Adrenal gland (tissue), 5 donors: Measurements from ENCODE around the gene SIGLEC12.

Experiments
- POLR2A ChIP-seq, 2 donors: fragments of 450-650 bp; IDR thresholded peaks; one replicate each; pipeline ENCODE4 v1.6.1; 2017; ENCODE audit warnings: antibody characterized with exemption in 2 of 2, mild to moderate bottlenecking in 2 of 2, moderate library complexity in 1 of 2
- TF ChIP-seq, protein P1 (sequence below), 6 experiments: fragments of 450-650 bp in 4 of 6; fragments of 200-600 bp in 2 of 6; sonication (generic) in 1 of 6; IDR thresholded peaks; 1 replicate in 5 of 6; 2 replicates in 1 of 6; pipeline versions ENCODE4 v1.5.1 to v1.8.0; 2016 to 2021; ENCODE audit warnings: antibody characterized with exemption in 6 of 6, mild to moderate bottlenecking in 2 of 6, moderate library complexity in 1 of 6
- donor health status: DM: no; HTN: no; CAD: no.

DNA sequence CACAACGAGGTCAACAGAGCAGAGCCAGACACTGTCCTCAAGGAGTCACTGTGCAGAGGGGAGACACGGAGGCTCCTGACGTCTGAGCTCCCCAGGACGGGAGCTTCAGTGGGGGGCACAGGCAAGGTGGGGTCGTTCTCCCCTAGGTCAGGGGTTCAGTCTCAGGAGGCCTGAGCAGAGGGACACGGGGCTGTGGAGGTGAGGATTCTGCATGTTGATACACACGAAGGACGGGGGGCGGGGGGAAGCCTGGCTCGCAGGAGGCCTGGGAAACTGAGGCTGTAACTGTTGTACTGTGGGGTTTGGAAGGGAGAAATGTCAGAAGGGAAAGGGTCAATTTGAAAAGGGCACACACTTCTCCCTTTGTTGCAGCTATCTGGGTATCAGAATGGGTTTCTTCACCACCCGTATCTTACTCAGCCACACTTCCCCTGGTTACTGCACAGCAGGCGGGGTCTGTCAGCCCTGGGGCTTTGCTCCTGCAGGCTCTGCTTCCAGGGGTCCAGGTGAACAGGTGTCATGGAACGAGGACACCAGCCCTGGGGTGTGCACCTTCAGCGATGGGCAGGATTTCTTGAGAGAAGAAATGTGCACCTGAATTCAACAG lies 42.6 kb downstream of the SIGLEC12 start:
- TF ChIP-seq, protein P1, sequence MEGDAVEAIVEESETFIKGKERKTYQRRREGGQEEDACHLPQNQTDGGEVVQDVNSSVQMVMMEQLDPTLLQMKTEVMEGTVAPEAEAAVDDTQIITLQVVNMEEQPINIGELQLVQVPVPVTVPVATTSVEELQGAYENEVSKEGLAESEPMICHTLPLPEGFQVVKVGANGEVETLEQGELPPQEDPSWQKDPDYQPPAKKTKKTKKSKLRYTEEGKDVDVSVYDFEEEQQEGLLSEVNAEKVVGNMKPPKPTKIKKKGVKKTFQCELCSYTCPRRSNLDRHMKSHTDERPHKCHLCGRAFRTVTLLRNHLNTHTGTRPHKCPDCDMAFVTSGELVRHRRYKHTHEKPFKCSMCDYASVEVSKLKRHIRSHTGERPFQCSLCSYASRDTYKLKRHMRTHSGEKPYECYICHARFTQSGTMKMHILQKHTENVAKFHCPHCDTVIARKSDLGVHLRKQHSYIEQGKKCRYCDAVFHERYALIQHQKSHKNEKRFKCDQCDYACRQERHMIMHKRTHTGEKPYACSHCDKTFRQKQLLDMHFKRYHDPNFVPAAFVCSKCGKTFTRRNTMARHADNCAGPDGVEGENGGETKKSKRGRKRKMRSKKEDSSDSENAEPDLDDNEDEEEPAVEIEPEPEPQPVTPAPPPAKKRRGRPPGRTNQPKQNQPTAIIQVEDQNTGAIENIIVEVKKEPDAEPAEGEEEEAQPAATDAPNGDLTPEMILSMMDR (IDR thresholded peaks at IDR 0.05): no peak
- no peak for TF ChIP-seq POLR2A (IDR thresholded peaks at IDR 0.05)
